Spleen (tissue), 11 donors: Measurements from ENCODE around the gene LIAS. TPM values are rescaled to one million over a fixed set of nuclear protein-coding genes. Genes with fewer than 3 reads are reported as not detected.

Experiments
- DNase-seq: peaks from one replicate; pipeline ENCODE4 v3.0.0-alpha.2; 2020
- H3K27ac ChIP-seq, 8 donors: fragments of 200-600 bp; sonication (generic) in 7 of 8; 1 replicate in 4 of 8; 2 replicates in 4 of 8; pipeline versions ENCODE4 v1.5.0 to v1.8.0; 2016 to 2021; ENCODE audit warnings: inconsistent platforms in 4 of 8, mild to moderate bottlenecking in 4 of 8, moderate library complexity in 1 of 8
- H3K27me3 ChIP-seq, 7 donors: fragments of 200-600 bp; sonication (generic) in 6 of 7; replicated peaks in 1 of 7; 1 replicate in 4 of 7; 2 replicates in 3 of 7; pipeline versions ENCODE4 v1.5.0 to v1.8.0; 2016 to 2021; ENCODE audit warnings: inconsistent platforms in 3 of 7, mild to moderate bottlenecking in 1 of 7
- H3K36me3 ChIP-seq, 6 donors: fragments of 200-600 bp; sonication (generic) in 5 of 6; 1 replicate in 4 of 6; 2 replicates in 2 of 6; pipeline versions ENCODE4 v1.5.0 to v1.8.0; 2016 to 2021; ENCODE audit warnings: inconsistent platforms in 2 of 6
- H3K4me1 ChIP-seq, 6 donors: fragments of 200-600 bp; sonication (generic) in 5 of 6; 1 replicate in 3 of 6; 2 replicates in 3 of 6; pipeline versions ENCODE4 v1.5.0 to v1.8.0; 2016 to 2021; ENCODE audit warnings: inconsistent platforms in 3 of 6
- H3K4me3 ChIP-seq, 8 donors: fragments of 200-600 bp; sonication (generic) in 7 of 8; 1 replicate in 4 of 8; 2 replicates in 4 of 8; pipeline versions ENCODE4 v1.5.0 to v1.8.0; 2016 to 2021; ENCODE audit warnings: inconsistent platforms in 4 of 8, mild to moderate bottlenecking in 4 of 8, moderate library complexity in 2 of 8
- H3K9me3 ChIP-seq, 8 donors: fragments of 200-600 bp; sonication (generic) in 7 of 8; 1 replicate in 4 of 8; 2 replicates in 4 of 8; pipeline versions ENCODE4 v1.5.0 to v1.8.0; 2016 to 2021; ENCODE audit warnings: inconsistent platforms in 4 of 8
- POLR2A ChIP-seq, 3 donors: fragments of 450-650 bp; IDR thresholded peaks; one replicate each; pipeline ENCODE4 v1.5.1; 2017; ENCODE audit warnings: antibody characterized with exemption in 3 of 3, mild to moderate bottlenecking in 1 of 3
- POLR2AphosphoS5 ChIP-seq, 3 donors: sonication (generic); formaldehyde crosslinking; IDR thresholded peaks; one replicate each; pipeline ENCODE4 v1.5.1; 2017; ENCODE audit warnings: antibody characterized with exemption in 3 of 3
- WGBS, 5 donors: extraction: QIAGEN DNeasy Blood & Tissue Kit in 3 of 5; methylation state at CpG; one replicate each; pipeline versions ENCODE4 v1.1.5 to v1.1.7; 2013 to 2018; 5-methylcytosine and 5-hydroxymethylcytosine counted together
- intact Hi-C: fragments of 100-400 bp; cut with DNase I; formaldehyde crosslinking; loops from one replicate; pipeline ENCODE4 v1.15.0; 2023; ENCODE audit warnings: low total_unique reads
- microRNA-seq, 3 donors: library from miRNA; unstranded; fragments of <30 nt; microRNA quantifications; one replicate each; pipeline versions ENCODE4 to v1.1.0, GENCODE V29; 2019 to 2020
- polyA plus RNA-seq, 3 donors: library from polyadenylated mRNA; stranded (reverse); fragments of 200-250 nt; gene quantifications; one replicate each; pipeline ENCODE4 v1.2.1, GENCODE V29; 2013
- small RNA-seq, 4 donors: library from RNA; depleted of rRNA; stranded (forward); fragments of <200 nt; gene quantifications; one replicate each; pipeline ENCODE3, GENCODE V24; 2016
- total RNA-seq, 7 donors: library from RNA; depleted of rRNA in 3 of 7; stranded (reverse); fragments of >200 nt in 3 of 7; fragmentation: NEBNext Ultra II Directional in 4 of 7; extraction: Animal tissue kit (Norgen Biotek cat#: 25700) in 4 of 7; gene quantifications; one replicate each; pipeline versions ENCODE4 v1.1.0 to v1.2.1, GENCODE V29; 2016 to 2021
- TF ChIP-seq, protein P1 (sequence below), 11 experiments: fragments of 200-600 bp in 7 of 11; fragments of 450-650 bp in 4 of 11; sonication (generic) in 4 of 11; IDR thresholded peaks in 8 of 11; conservative IDR thresholded peaks in 3 of 11; 1 replicate in 7 of 11; 2 replicates in 4 of 11; pipeline versions ENCODE4 v1.4.0 to v1.8.0; 2016 to 2021; ENCODE audit warnings: antibody characterized with exemption in 11 of 11, inconsistent platforms in 4 of 11, mild to moderate bottlenecking in 1 of 11
- donor health status: healthy with polysubstance abuse.
- donor health status: DM: no; HTN: no; CAD: no; lungs with moderate emphysema.
- donor health status: DM: no; HTN: no; CAD: no.
- donor health status: Bipolar disorder and iron deficiency.
- donor health status: healthy.
- donor health status: DM: no; HTN: no; CAD: no.
- donor health status: DM: yes; HTN: yes; CAD: no.

LIAS gene
- total and polyA plus RNA-seq, 10 donors = 8.0 to 21.7 (median 16.1) TPM

DNA sequence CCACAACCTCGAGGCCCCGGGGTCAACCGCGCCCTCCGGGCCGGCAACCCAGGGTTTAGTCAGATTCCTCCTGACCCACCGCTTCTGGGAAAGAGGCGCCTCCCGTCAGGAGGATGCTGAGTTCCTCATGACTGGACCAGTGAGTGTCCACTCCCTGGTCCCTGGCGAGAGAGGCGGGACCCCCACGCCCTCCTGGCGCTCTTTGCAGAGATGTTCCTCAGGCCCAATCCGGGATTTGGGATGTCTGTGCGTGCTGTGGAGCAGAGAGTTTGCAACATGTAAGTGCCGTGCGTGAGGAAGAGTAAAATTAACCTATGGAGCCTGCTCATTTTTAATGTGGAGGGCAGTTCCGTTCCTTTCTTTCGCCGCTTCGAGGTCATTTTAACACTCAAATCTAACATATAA lies 69.2 kb downstream of the LIAS start:
- H3K27ac ChIP-seq = peak overlapping the region; percentile 86 to 93 (median 91)
- peaks cover 0 to 34% (median 26%) of the 10 kb centered on the region in 6 donors for H3K4me1 ChIP-seq
- WGBS, 5 donors = 3 to 9% (median 4%) methylated on average over 17 to 21 of the region's 21 CpGs
- H3K27me3 ChIP-seq = no peaks in the 10 kb centered on the region
- peaks cover 0 to 25% (median 17%) of the 10 kb centered on the region in 8 donors for H3K9me3 ChIP-seq
- intact Hi-C loops = loop anchor here (5.0 kb wide), 1 partner anchor 104 kb away; no protein-coding TSS in a partner anchor
- H3K36me3 ChIP-seq = peaks cover 0 to 16% (median 2%) of the 10 kb centered on the region in 6 donors
- H3K4me3 ChIP-seq = peak overlapping the region; percentile 85 to 98 (median 92)
- TF ChIP-seq POLR2A (IDR thresholded peaks at IDR 0.05) (no peak), POLR2AphosphoS5 (IDR thresholded peaks at IDR 0.05) (no peak)
- TF ChIP-seq, protein P1, sequence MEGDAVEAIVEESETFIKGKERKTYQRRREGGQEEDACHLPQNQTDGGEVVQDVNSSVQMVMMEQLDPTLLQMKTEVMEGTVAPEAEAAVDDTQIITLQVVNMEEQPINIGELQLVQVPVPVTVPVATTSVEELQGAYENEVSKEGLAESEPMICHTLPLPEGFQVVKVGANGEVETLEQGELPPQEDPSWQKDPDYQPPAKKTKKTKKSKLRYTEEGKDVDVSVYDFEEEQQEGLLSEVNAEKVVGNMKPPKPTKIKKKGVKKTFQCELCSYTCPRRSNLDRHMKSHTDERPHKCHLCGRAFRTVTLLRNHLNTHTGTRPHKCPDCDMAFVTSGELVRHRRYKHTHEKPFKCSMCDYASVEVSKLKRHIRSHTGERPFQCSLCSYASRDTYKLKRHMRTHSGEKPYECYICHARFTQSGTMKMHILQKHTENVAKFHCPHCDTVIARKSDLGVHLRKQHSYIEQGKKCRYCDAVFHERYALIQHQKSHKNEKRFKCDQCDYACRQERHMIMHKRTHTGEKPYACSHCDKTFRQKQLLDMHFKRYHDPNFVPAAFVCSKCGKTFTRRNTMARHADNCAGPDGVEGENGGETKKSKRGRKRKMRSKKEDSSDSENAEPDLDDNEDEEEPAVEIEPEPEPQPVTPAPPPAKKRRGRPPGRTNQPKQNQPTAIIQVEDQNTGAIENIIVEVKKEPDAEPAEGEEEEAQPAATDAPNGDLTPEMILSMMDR (IDR thresholded peaks at IDR 0.05 in 8 of 11, conservative IDR thresholded peaks at IDR 0.05 in 3 of 11) = no peak
- no peak for DNase-seq

Small RNA genes within 50 kb of the gene (microRNA-seq; reads per million reads assigned to microRNA genes)
- 0 reads per million in 3 donors for gene MIR5591

Small RNA genes within 50 kb of the gene (small RNA-seq; reads per million reads assigned to genes)
- gene MIR5591 (0 reads per million in 4 donors), gene RF00019 (0 reads per million in 4 donors)

Other genes starting within 250 kb of the LIAS start
- 10 to 100 TPM; 32.5 to 54.9 (median 44.4) TPM for gene RFC1, start 92.7 kb upstream of the LIAS start, total RNA-seq
- 10 to 100 TPM in 2 of 3 donors, 1 to 10 TPM in 1; 8.0 to 11.1 (median 10.9) TPM for gene RFC1, start 92.7 kb upstream of the LIAS start, polyA plus RNA-seq
- gene KLB, start 52.1 kb upstream of the LIAS start, total RNA-seq = under 1 TPM in 1 of 7 donors, not detected in 6; 0.03 TPM
- gene KLB, start 52.1 kb upstream of the LIAS start, polyA plus RNA-seq = not detected
- 1,000 to 10,000 TPM; 1,133 to 3,346 (median 1,587) TPM for gene RPL9, start 134 bp upstream of the LIAS start, total RNA-seq
- 1,000 to 10,000 TPM; 3,705 to 6,391 (median 4,989) TPM for gene RPL9, start 134 bp upstream of the LIAS start, polyA plus RNA-seq
- gene UGDH, start 68.4 kb downstream of the LIAS start, total RNA-seq = 10 to 100 TPM; 15.3 to 30.8 (median 19.2) TPM
- 1 to 10 TPM; 4.1 to 7.1 (median 4.8) TPM for gene UGDH, start 68.4 kb downstream of the LIAS start, polyA plus RNA-seq
- 10 to 100 TPM; 33.4 to 77.5 (median 55.3) TPM for gene SMIM14, start 179.8 kb downstream of the LIAS start, total RNA-seq
- gene SMIM14, start 179.8 kb downstream of the LIAS start, polyA plus RNA-seq = 100 to 1,000 TPM in 2 of 3 donors, 10 to 100 TPM in 1; 96.5 to 111 (median 108) TPM
- gene UBE2K, start 239.1 kb downstream of the LIAS start, total RNA-seq = 10 to 100 TPM; 22.7 to 48.8 (median 40.1) TPM
- 10 to 100 TPM; 26.5 to 27.4 (median 26.9) TPM for gene UBE2K, start 239.1 kb downstream of the LIAS start, polyA plus RNA-seq